ENCODE measurements around the gene ABLIM1.

Gene ABLIM1

GRCh38 chr10:114618722-114619121 lies 39.4 kb downstream of the ABLIM1 start:
- DNase-seq = no peak

GRCh38 chr10:114616516-114616915 lies 41.6 kb downstream of the ABLIM1 start:
- DNase-seq = no peak

- no peak for DNase-seq
Observed at GRCh38 chr10:114616103-114616502, 42.0 kb downstream of the ABLIM1 start.

- no peak for DNase-seq
Observed at GRCh38 chr10:114615600-114616007, 42.5 kb downstream of the ABLIM1 start.

- DNase-seq = no peak
Observed at GRCh38 chr10:114613237-114613979, 44.7 kb downstream of the ABLIM1 start.

GRCh38 chr10:114611617-114612016 lies 46.5 kb downstream of the ABLIM1 start:
- no peak for DNase-seq

- DNase-seq = no peak
Observed at GRCh38 chr10:114609518-114610426, 48.3 kb downstream of the ABLIM1 start.

- no peak for DNase-seq
Observed at GRCh38 chr10:114607358-114607998, 50.6 kb downstream of the ABLIM1 start.

- DNase-seq = peak; percentile 30
Observed at GRCh38 chr10:114605155-114605797, 52.8 kb downstream of the ABLIM1 start.

GRCh38 chr10:114604357-114605130 lies 53.5 kb downstream of the ABLIM1 start:
- peak; percentile 29 for DNase-seq

- peak; percentile 95 for DNase-seq
Observed at GRCh38 chr10:114603948-114604347, 54.1 kb downstream of the ABLIM1 start.

- DNase-seq = no peak
Observed at GRCh38 chr10:114603303-114603702, 54.8 kb downstream of the ABLIM1 start.

GRCh38 chr10:114600057-114600456 lies 58.0 kb downstream of the ABLIM1 start:
- DNase-seq = peak; percentile 75

GRCh38 chr10:114596793-114597192 lies 61.3 kb downstream of the ABLIM1 start:
- DNase-seq = no peak

GRCh38 chr10:114593816-114594468 lies 64.1 kb downstream of the ABLIM1 start:
- DNase-seq = no peak

- DNase-seq = no peak
Observed at GRCh38 chr10:114593240-114593792, 64.8 kb downstream of the ABLIM1 start.

GRCh38 chr10:114590993-114591392 lies 67.1 kb downstream of the ABLIM1 start:
- DNase-seq = no peak

- no peak for DNase-seq
Observed at GRCh38 chr10:114584419-114584818, 73.7 kb downstream of the ABLIM1 start.

- no peak for DNase-seq
Observed at GRCh38 chr10:114581071-114581470, 77.0 kb downstream of the ABLIM1 start.

- DNase-seq = no peak
Observed at GRCh38 chr10:114577133-114577532, 80.9 kb downstream of the ABLIM1 start.

- DNase-seq = no peak
Observed at GRCh38 chr10:114576716-114577115, 81.4 kb downstream of the ABLIM1 start.
